WTC11 (cell line): ENCODE measurements around the gene MSI2. TPM values are rescaled to one million over a fixed set of nuclear protein-coding genes. Genes with fewer than 3 reads are reported as not detected.

Source experiments
- ATAC-seq: fragments of 200-7000 bp; cut with Tn5 transposase; 2 replicates; pipeline ENCODE4 v1.10.0; 2021; ENCODE audit warnings: mild to moderate bottlenecking, moderate library complexity
- CTCF ChIA-PET: fragments of 300-600 bp; sonication (Branson Sonifier 250); formaldehyde crosslinking; loops from one replicate; lab custom pipeline; 2021; ENCODE audit warnings: antibody characterized with exemption; lab: Charles Lee
- POLR2A ChIA-PET: fragments of 350-600 bp; sonication (Branson Sonifier 250); formaldehyde crosslinking; loops from one replicate; lab custom pipeline; 2021; ENCODE audit warnings: antibody characterized with exemption; lab: Charles Lee
- DNase-seq: peaks from one replicate; pipeline ENCODE4 v3.0.0; 2021; ENCODE audit warnings: low spot score
- H3K27ac Mint-ChIP-seq: 2 replicates; pipeline ENCODE4 v1.8.0; 2021; ENCODE audit warnings: mixed read lengths
- H3K27me3 Mint-ChIP-seq: 2 replicates; pipeline ENCODE4 v1.8.0; 2021; ENCODE audit warnings: low read depth, mild to moderate bottlenecking, moderate library complexity, mixed read lengths
- H3K36me3 Mint-ChIP-seq: 2 replicates; pipeline ENCODE4 v1.8.0; 2021; ENCODE audit warnings: mixed read lengths
- H3K4me1 Mint-ChIP-seq: 2 replicates; pipeline ENCODE4 v1.8.0; 2022; ENCODE audit warnings: mixed read lengths
- H3K4me3 Mint-ChIP-seq: 2 replicates; pipeline ENCODE4 v1.8.0; 2021; ENCODE audit warnings: mild to moderate bottlenecking, moderate library complexity, mixed read lengths
- H3K9me3 Mint-ChIP-seq: 2 replicates; pipeline ENCODE4 v1.8.0; 2021; ENCODE audit warnings: mixed read lengths
- ATF1 ChIP-seq: sonication (generic); formaldehyde crosslinking; IDR thresholded peaks from 2 replicates; pipeline ENCODE4 v1.8.1; 2023; ENCODE audit warnings: mild to moderate bottlenecking, moderate library complexity, missing genetic modification reagents
- CREB1 ChIP-seq: sonication (generic); formaldehyde crosslinking; IDR thresholded peaks from 2 replicates; pipeline ENCODE4 v1.8.0; 2023; ENCODE audit warnings: mild to moderate bottlenecking, missing genetic modification reagents
- CREM ChIP-seq: sonication (generic); formaldehyde crosslinking; IDR thresholded peaks from 2 replicates; pipeline ENCODE4 v1.8.1; 2022; ENCODE audit warnings: mild to moderate bottlenecking, missing genetic modification reagents, moderate library complexity
- ESRRA ChIP-seq: sonication (generic); formaldehyde crosslinking; IDR thresholded peaks from 2 replicates; pipeline ENCODE4 v1.8.1; 2022; ENCODE audit warnings: mild to moderate bottlenecking, missing genetic modification reagents, borderline replicate concordance
- ETV6 ChIP-seq: sonication (generic); formaldehyde crosslinking; IDR thresholded peaks from 2 replicates; pipeline ENCODE4 v1.8.1; 2022; ENCODE audit warnings: mild to moderate bottlenecking, missing genetic modification reagents
- MYBL2 ChIP-seq: sonication (generic); formaldehyde crosslinking; IDR thresholded peaks from 2 replicates; pipeline ENCODE4 v1.8.1; 2023; ENCODE audit warnings: mild to moderate bottlenecking, moderate library complexity, missing genetic modification reagents
- OVOL2 ChIP-seq: fragments of 250-450 bp; sonication (Bioruptor Pico); IDR thresholded peaks from 2 replicates; pipeline ENCODE4 v1.9.0; 2021; ENCODE audit warnings: mild to moderate bottlenecking, borderline replicate concordance
- PREB ChIP-seq: sonication (generic); formaldehyde crosslinking; IDR thresholded peaks from 2 replicates; pipeline ENCODE4 v1.8.1; 2022; ENCODE audit warnings: mild to moderate bottlenecking, missing genetic modification reagents, moderate library complexity, borderline replicate concordance
- RELA ChIP-seq: sonication (generic); formaldehyde crosslinking; IDR thresholded peaks from 2 replicates; pipeline ENCODE4 v1.8.1; 2022; ENCODE audit warnings: missing genetic modification reagents, mild to moderate bottlenecking, borderline replicate concordance
- TCF7 ChIP-seq: sonication (generic); formaldehyde crosslinking; IDR thresholded peaks from 2 replicates; pipeline ENCODE4 v1.8.0; 2022; ENCODE audit warnings: mild to moderate bottlenecking, low read depth, missing genetic modification reagents, moderate library complexity
- TP53 ChIP-seq: sonication (generic); formaldehyde crosslinking; IDR thresholded peaks from 2 replicates; pipeline ENCODE4 v1.8.1; 2023; ENCODE audit warnings: mild to moderate bottlenecking, missing genetic modification reagents
- ZNF121 ChIP-seq: sonication (generic); formaldehyde crosslinking; IDR thresholded peaks from 2 replicates; pipeline ENCODE4 v1.8.0; 2023; ENCODE audit warnings: missing genetic modification reagents
- ZNF232 ChIP-seq: sonication (generic); formaldehyde crosslinking; IDR thresholded peaks from 2 replicates; pipeline ENCODE4 v1.8.0; 2022; ENCODE audit warnings: mild to moderate bottlenecking, missing genetic modification reagents
- ZNF281 ChIP-seq: sonication (generic); formaldehyde crosslinking; IDR thresholded peaks from 2 replicates; pipeline ENCODE4 v1.8.0; 2023; ENCODE audit warnings: mild to moderate bottlenecking, missing genetic modification reagents
- ZNF317 ChIP-seq: sonication (generic); formaldehyde crosslinking; IDR thresholded peaks from 2 replicates; pipeline ENCODE4 v1.8.1; 2023; ENCODE audit warnings: low read depth, mild to moderate bottlenecking, moderate library complexity, missing genetic modification reagents, borderline replicate concordance
- ZNF671 ChIP-seq: fragments of 250-450 bp; sonication (Bioruptor Pico); IDR thresholded peaks from 2 replicates; pipeline ENCODE4 v1.8.0; 2021; ENCODE audit warnings: mild to moderate bottlenecking
- total RNA-seq: library from RNA; stranded (reverse); gene quantifications from 3 replicates; pipeline ENCODE4 v1.2.3, GENCODE V29; 2021
- TF ChIP-seq, protein P1 (sequence below): sonication (generic); formaldehyde crosslinking; IDR thresholded peaks from 2 replicates; pipeline ENCODE4 v1.8.1; 2022; ENCODE audit warnings: missing genetic modification reagents, borderline replicate concordance
- TF ChIP-seq, protein P2 (sequence below): sonication (generic); formaldehyde crosslinking; conservative IDR thresholded peaks from 2 replicates; pipeline ENCODE4 v1.8.1; 2023; ENCODE audit warnings: mild to moderate bottlenecking, low read depth, missing genetic modification reagents, moderate library complexity

Gene MSI2
- total RNA-seq, 1 experiment from 2014 or later: 82.1 TPM

DNA sequence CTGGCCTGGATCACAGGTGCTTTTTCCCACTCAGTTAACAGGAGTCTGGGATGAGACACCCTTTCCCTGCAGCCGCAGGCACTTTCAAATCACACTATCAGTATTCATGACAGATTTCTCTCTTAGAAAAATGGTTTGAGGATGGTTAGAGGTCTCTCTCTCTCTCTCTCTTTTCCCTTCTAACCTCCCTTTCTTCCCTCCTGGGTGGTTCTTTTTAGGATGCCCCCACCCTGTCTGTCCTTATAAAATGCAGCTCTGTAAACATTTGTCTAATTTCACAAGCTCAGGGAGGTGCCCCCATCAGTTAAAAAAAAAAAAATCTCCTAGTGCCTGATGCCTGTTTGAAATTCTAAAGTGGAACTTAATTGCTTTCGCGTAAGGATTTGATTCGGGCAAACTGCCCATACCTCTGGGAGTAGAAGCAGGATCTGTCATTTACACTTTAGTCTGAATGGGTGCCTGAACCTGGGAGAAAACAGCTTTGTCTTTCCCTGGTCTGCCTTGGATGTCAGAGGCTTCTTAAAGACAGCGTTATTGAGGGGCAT is 329.9 kb downstream of the MSI2 start (continued):
- TF ChIP-seq, protein P1, sequence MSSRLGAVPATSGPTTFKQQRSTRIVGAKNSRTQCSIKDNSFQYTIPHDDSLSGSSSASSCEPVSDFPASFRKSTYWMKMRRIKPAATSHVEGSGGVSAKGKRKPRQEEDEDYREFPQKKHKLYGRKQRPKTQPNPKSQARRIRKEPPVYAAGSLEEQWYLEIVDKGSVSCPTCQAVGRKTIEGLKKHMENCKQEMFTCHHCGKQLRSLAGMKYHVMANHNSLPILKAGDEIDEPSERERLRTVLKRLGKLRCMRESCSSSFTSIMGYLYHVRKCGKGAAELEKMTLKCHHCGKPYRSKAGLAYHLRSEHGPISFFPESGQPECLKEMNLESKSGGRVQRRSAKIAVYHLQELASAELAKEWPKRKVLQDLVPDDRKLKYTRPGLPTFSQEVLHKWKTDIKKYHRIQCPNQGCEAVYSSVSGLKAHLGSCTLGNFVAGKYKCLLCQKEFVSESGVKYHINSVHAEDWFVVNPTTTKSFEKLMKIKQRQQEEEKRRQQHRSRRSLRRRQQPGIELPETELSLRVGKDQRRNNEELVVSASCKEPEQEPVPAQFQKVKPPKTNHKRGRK (CRISPR knock-in tag): no peak
- TF ChIP-seq, all 79 proteins: peak for 0

- ATAC-seq: no peak
- POLR2A ChIA-PET: no interaction called here
- Mint-ChIP-seq H3K36me3 (no peaks in the 10 kb centered on the region), H3K4me3 (no peak overlapping the region), H3K4me1 (peaks cover 23% of the 10 kb centered on the region), H3K27me3 (no peaks in the 10 kb centered on the region), H3K9me3 (no peaks in the 10 kb centered on the region), H3K27ac (no peak overlapping the region)
- TF ChIP-seq ZNF671: no peak
- no peak for TF ChIP-seq ESRRA
- TF ChIP-seq MYBL2 (CRISPR knock-in tag): no peak
- no peak for TF ChIP-seq ZNF281 (CRISPR knock-in tag)
- TF ChIP-seq ZNF121: no peak
- TF ChIP-seq CREM: no peak
- TF ChIP-seq RELA (CRISPR knock-in tag): no peak
- no peak for TF ChIP-seq OVOL2 (CRISPR knock-in tag)
- no peak for TF ChIP-seq TCF7 (CRISPR knock-in tag)
- TF ChIP-seq, protein P2, sequence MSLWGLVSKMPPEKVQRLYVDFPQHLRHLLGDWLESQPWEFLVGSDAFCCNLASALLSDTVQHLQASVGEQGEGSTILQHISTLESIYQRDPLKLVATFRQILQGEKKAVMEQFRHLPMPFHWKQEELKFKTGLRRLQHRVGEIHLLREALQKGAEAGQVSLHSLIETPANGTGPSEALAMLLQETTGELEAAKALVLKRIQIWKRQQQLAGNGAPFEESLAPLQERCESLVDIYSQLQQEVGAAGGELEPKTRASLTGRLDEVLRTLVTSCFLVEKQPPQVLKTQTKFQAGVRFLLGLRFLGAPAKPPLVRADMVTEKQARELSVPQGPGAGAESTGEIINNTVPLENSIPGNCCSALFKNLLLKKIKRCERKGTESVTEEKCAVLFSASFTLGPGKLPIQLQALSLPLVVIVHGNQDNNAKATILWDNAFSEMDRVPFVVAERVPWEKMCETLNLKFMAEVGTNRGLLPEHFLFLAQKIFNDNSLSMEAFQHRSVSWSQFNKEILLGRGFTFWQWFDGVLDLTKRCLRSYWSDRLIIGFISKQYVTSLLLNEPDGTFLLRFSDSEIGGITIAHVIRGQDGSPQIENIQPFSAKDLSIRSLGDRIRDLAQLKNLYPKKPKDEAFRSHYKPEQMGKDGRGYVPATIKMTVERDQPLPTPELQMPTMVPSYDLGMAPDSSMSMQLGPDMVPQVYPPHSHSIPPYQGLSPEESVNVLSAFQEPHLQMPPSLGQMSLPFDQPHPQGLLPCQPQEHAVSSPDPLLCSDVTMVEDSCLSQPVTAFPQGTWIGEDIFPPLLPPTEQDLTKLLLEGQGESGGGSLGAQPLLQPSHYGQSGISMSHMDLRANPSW (CRISPR knock-in tag): no peak
- no peak for TF ChIP-seq ETV6
- no peak for TF ChIP-seq ATF1 (CRISPR knock-in tag)
- TF ChIP-seq PREB (CRISPR knock-in tag): no peak
- no peak for TF ChIP-seq ZNF232
- TF ChIP-seq CREB1 (CRISPR knock-in tag): no peak
- TF ChIP-seq TP53 (CRISPR knock-in tag): no peak
- TF ChIP-seq ZNF317 (CRISPR knock-in tag): no peak
- no peak for DNase-seq
- CTCF ChIA-PET: interaction anchor here (0.7 to 2.6 kb wide), 4 partner anchors 11 to 111 kb away, joined by 3 to 11 read pairs (median 5); no protein-coding TSS in a partner anchor
Measured at GRCh38 chr17:57586742-57587141, 330.4 kb downstream of the MSI2 start.
